ENCODE data around the gene NDUFB8.

DNA sequence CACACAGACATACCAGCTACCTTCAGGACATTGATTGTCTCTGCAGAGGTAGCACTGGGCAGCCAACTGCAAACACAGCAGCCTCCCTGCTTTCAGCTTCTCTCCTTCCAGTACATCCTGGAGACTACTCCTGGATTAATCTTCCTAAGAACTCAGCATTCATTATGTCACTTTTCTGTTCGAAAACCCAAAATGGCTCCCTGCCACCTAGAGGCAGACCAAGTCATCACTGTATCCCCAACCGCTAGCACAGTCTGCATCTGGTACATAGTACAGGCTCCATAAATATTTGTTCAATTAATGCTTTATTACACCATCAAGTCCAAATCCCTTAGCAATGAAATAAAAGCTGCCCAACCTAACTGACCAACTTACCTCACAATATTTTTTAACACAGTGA, 5.0 kb downstream of the NDUFB8 start:
- TF ChIP-seq POLR2AphosphoS5 (IDR thresholded peaks at IDR 0.05; ENCODE audit: borderline replicate concordance, low read depth, low read length), result no peak
- no peak for TF ChIP-seq EZH2 (IDR thresholded peaks at IDR 0.05)

Data from SK-N-MC (cell line).